ENCODE measurements around the gene WNT5B.

Gene WNT5B

DNA sequence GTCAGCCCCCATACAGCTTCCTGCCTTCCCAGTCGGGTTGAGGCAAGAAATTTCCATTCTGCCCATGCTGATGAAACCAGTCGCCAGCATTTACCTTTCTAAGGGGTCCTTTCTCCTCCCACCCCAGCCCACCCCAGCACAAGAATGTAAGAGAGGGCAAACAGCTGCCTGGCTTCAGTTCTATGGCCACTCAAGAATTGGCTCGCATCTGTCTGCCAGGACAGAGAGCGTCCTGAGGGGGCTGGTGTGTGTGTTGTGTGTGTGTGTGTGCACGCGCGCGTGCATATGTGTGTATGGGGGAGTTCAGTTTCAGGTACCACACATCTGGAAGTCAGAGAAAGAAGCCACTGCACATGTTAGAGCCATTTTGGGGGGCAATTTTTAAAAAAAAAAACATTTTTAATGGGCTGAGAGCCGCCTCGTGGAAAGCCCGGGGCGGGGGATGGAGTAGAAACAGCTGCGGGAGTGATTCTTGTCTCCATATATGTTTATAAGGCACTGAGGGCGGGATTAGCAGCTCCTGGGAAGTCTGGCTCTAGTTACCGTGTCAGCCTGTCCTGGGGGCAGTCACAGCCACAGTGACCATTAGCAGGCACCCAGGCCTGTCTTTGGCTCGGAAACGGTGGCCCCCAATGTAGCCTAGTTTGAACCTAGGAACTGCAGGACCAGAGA is at the start of gene WNT5B:
TSS of gene WNT5B (plus strand) at position 566 of the 672 bp plus-strand sequence. CDS start 2,124 bp downstream, outside the sequence.
- DNase-seq = no peak

DNA sequence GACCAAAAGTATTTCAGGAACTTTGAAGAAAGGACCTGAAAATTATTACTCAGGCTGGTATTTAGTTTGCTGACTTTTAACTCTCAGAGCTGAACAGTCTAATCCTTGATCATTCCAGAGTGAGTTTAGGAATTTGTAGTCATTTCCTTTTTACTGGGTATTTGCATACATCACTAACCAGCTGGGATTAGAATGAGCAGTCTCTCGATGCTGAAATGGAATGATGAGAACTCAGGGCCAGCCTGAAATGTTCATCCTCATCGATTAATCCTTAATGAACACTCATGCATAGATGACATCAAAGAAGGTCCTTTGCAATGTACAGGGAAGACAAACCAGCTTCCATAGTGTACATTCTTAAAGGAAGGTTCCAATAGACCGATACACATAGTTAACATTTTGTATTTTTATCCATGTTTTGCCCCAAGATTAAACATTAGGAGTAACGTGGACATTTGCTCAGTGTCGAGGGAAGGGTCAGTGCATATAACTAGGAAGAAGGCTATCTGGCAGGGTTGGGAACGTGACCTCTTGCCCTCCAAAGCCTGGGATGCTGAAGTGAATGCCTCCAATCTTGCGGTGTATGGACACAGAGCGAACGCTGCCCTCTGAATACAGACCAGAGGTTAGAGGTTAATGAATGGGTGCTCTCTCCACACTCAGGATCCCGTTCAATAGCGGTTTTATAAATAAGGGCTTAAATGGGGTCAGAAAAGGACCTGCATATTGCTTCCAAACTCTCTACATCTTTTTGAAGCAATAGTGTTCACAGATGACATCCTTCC is 49.2 kb upstream of the WNT5B start:
- no peak for DNase-seq

DNA sequence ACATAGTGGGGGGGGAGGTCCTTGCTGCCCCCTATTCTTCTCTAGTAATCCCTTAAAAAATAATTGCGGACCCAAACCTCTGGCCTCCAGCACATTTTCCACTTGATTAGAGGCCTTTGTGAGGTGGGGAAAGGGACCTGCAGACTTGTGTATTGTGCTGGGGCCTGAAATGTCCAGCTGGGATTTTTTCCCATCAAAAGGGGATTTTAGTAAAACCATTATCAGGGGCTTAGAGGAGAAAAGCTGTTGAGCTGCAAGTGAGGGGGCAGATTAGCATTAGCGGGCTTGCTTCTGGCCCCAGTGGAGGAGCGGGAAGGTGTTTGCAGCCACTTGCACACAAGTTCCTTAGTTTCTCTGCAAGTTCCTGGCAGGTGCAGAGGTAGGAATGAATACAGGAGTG is 48.5 kb upstream of the WNT5B start:
- no peak for DNase-seq

DNA sequence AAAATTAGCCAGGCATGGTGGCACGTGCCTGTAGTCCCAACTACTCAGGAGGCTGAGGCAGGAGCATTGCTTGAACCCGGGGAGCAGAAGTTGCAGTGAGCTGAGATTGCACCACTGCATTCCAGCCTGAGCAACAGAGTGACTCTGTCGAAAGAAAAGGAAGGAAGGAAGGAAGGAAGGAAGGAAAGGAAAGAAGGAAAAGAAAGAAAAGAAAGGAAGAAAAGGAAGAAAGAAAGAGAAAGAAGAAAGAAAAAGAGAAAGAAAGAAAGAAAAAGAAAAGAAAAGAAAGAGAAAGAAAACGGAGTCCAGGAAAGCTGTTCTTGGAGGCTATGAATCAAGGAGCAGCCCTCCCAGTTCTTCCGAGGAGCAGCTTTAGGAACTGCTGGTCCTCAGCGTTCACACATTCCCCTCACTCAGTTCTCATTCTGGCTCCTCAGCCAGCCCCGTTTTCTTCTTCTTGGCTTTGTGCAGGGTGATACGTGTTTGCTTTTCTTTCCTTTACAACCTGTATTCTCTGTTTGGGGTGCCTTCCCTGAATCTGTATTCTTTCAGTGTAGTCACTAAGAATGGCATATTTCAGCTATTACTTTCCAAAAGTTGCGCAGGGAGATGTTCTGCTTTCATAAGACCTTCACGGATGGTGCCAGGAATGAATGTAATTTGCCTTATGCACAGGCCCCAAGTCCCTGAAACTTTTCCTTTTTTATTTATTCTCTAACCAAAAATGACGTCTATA is 46.9 kb upstream of the WNT5B start:
- DNase-seq = no peak

DNA sequence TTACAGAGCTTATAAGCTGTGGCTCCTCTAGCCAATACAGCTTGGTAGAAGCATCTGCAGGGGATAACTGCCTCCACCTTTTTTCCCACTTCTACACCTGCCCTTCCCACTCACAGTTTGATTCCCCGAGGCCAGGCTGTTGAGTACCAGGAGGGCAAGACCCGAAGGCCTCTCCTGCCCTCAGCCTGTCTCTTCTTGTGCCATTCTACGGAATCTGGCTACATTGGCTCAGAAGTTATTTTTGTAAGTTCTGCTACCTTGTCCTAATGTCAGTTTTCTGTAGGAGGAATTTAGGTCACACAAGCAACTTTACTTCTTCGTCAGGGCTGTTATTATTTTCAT is 46.4 kb upstream of the WNT5B start:
- DNase-seq = no peak

DNA sequence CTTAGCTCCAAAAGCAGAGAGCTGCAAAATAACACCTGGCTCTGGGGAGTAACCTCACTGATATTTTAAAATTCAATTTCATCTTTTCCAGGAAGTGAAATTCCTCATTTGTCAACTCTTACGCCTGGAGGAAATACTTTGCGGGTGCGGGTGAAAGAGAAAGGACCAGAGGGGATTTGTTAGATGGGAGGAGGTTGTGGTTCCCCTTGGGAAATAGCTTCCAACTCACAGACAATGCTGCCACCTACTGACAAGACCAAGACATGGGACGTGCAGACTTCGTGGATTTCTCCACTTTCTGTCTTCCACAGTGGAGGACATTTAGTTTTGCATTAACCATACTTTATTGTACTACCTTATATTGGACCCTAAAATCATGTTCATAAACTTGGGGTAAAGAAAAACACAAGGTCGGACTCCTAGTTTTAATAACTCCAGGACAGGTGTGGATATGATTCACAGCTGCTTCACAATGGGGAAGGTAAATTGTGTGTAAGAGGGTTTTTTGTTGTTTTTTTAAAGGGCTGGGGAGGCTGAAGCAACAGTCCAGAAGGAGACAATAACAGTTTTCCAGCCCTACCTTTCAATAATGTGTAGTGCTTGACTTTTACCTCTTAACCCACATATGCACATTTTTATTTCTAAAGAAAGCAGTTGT is 45.5 kb upstream of the WNT5B start:
- DNase-seq = peak; percentile 77

DNA sequence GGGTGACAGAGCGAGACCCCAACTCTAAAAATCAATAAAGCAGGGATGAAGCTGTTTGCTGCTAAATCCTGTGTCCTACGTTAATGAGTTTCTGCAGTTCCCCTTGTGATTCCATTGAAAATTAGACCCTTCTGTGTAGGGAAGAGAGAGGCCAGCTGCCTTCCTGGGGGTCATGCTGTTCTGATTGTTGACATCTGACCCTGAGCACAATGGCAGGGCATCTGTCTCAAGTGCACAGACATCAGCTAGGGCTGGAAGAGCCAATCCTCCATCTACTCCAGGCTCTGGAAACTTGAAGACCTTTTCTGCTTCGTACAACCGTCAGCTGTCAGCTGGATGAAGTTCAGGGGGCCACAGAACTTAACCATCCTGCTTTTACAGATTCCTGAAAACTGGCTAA is 44.7 kb upstream of the WNT5B start:
- no peak for DNase-seq

DNA sequence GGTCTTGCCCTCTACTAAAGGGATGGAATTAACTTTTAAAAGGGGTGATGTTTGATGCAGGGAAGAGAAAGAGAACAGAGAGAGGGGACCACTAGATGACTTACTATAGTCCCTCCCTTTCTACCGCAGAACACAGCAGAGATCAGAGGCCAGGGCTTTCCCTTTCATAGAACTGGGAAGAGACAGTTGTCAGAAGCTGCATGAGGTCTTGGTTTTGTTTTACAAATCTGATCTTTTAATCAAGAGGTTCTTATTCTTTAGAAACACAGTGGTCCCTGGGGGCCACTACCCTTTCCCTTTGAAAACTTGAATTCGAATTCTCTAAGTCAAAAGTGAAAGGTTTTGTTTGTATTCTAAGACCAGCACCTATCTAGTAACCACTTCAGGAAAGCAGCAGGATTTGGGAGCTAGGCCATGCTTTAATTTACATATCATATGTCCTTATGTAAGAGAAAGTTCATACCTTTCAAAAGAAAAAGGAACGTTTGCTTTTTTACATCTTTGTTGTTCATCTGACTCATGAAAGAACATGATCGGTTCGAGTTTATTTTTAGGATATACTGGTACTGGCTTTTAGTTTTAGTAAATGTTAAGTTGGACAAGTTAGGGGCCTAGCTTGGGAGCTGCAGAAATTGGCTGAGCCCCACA is 41.0 kb upstream of the WNT5B start:
- no peak for DNase-seq

DNA sequence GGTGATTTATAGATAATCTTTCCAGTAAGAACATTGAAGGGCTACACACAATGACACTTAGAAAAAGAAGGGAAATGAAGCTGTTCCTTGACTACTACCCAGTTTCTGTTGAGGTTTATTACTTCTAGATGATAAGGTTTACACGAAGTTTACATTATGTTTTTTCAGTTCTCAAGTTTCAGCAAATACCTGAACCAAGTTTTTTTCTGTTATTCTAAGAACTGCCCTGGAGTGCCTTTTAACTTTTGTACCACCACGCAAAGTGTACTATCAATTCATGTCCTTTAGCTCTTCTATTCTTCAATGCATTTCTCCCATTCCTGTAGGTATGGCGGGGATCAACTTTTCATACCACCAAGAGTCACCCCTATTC is 40.5 kb upstream of the WNT5B start:
- DNase-seq = no peak

DNA sequence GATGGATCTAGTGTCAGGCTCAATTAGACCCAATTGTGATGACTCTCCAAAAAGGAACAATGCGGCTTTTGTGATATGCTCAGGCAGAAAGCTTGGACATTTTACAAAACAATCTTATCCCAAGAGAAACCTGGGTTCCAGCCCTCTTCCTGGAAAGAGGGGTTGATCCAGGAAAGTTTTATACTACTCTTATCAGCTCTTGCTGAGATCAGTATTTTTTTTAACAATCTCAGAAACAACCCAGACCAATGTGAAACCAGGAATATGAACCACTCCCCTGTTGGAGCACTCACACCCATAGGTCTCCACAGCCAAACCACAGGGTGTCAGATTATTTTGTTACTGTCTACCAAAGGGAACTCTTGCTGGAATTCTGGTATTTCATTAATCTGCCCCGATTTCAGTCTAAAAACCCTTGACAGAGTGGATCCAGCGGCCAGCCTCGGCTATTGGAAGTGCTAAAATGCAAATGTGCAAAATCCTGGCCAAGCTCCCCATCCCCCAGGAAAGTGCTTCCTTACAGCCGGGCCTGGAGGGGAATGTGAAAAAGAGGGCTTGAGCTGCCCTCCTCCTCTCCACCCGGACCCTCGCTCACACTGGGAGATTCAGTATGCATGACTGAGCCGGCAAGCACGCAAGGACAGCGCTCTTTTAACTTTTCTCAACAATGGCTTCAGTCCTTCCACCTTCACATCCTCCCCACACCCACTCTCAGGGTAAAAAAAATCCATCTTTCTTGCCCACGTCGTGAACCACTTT is 38.6 kb upstream of the WNT5B start:
- no peak for DNase-seq

DNA sequence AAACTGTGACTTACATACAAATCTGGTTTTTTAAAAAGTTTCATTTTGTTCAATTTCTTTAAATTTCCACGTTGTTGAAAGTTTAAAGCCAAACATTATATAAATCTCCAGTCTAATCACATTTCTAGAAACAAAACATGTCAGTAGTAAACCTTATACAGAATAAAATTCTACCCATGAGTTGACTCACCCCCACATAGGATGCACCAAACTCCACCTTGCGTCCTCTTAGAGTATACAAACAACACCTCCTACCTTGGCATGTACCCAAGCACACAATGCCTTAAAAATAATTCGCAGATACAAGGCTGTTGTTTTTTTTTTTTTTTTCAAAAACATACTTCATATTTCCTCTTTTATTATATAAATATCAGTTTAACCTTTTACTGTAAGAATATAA is 38.0 kb upstream of the WNT5B start:
- DNase-seq = peak; percentile 39

DNA sequence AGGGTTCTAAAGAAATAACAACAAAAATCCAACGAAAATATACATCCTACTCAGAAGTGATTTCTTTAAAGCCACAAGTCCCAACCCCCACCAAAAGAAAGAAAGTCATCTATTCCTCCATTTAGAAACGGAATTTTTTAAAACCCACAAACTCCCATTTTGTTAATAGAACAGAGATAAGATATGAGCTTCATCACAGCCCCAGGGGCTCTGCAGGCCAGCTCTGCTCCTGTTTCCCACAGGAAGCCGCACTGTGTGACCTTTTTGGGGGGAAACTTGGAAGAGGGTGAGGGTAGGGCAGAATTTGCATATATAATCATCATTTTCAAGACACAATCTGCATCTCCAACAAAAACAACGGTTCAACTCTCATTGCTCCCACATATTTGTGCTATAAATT is 37.5 kb upstream of the WNT5B start:
- no peak for DNase-seq

DNA sequence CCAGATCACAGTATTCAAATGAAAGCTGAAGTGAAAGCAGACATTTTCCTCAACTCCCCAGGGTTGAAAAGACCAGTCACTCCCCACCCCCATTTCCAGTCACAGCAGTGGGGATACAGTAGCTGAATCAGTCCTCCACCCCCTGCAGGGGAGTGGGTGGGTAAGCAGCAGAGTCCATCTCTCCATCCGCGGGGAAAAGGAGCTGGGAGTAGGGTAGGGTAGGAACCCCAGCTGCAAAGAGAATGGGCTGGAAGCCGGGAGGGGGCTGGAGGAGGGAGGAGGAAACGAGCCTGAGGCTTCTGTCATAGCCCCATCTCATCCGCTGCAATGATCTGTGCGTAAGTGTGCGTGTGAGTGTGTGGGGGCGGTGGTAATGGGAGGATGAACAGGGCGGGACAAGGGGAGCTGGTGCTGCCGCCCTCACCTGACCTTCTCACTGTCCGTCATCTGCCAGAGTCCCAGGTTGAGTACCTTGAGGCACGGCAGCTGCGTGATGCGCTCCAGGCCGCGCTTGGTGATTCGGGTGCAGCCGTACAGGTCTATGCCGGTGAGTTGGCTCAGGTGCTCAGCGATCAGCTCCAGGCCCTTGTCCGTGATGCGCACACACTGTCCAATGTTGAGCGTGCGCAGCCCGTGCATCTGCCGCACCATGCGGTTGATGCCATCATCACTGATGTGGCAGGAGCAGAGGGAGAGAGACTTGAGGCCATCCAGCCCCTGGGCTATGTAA is 36.4 kb upstream of the WNT5B start:
- DNase-seq = peak; percentile 81

DNA sequence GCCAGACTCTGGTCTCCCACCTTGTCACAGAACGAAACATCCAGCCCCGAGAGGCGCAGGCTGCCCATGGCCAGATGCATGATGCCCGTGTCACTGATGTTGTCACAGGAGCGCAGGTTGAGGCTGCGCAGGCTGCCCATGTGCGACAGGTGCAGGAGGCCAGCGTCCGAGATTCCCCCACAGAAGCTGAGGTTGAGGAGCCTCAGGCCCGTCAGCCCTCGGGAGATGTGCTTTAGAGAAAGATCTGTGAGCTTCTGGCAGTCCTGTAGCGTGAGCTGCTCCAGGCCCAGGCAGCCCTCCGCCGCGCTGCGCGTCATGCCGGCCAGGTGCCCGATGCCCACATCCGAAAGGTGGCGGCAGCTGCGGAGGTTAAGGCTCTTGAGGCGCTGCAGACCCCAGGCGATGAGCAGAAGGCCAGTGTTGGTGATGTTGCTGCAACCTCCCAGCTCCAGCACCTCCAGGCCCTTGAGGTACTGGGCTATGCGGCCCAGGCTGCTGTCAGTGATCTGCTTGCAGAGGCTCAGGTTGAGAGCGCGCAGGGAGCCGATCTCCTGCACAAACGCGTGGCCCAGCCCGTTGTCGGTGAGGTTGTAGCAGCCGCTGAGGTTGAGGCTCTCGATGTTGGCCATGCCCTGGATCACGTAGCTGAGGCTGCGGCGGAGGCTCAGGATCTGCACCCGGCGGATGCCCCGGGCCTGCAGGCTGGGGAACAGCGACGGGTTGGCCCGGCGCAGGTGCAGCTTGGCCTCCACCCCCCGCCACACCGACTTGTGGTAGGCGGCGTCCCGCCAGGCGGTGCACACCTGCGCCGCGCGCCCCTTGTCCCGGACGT is 35.6 kb upstream of the WNT5B start:
- peak; percentile 63 for DNase-seq

DNA sequence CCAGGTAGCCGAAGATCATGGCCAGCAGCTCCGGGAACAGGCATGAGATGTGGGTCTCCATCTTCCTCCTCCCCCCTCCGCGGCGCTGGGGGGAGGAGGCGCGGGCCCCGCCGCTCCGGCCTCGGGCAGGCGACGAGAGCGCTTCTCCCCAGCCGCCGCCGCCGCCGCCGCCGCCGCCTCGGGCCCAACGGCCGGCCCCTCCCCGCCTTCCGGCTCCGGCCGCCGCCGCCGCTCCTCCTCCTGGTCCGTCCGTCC is 35.1 kb upstream of the WNT5B start:
- DNase-seq = no peak

DNA sequence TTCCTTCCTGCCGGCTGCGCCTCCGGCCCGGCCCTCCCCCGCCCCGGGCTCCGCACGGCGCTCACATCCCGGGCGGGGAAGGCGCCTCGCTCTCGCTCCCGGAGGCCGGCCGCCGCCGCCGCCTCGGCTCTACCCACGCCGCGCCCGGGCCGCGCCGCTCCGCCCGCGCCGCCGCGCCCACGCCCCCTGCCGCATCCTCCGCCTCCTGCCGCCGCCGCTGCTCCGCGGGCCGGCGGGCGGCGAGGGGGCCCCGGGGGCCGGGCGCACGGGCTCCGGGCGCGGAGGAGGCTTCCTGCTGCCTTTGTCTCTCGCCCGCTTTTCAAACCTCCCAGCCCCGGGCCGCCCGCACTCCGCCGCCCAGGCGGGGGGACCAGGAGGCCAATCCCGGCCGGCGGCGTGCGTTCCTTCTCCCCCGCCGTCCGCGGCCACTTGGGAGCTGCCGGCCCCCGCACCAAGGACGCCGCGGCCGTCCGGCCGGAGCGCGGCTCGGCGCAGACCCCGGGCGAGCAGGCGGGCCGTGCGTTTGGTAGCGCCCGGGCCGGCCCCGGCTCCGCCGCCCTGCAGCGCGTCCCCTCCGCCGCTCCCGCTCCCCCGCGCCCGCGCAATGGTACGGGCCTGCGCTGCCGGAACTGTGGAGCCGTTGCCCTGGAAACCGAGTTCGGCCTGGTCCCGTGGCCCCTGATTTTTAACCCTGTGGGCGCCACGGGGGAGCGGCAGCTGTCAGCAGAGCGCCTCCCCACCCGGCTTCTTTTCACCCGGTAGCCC is 34.6 kb upstream of the WNT5B start, which contains the start of gene FBXL14:
TSS of gene FBXL14 (minus strand) at position 321 of the 765 bp plus-strand sequence. CDS start 515 bp downstream, outside the sequence.
- peak; percentile 92 for DNase-seq

DNA sequence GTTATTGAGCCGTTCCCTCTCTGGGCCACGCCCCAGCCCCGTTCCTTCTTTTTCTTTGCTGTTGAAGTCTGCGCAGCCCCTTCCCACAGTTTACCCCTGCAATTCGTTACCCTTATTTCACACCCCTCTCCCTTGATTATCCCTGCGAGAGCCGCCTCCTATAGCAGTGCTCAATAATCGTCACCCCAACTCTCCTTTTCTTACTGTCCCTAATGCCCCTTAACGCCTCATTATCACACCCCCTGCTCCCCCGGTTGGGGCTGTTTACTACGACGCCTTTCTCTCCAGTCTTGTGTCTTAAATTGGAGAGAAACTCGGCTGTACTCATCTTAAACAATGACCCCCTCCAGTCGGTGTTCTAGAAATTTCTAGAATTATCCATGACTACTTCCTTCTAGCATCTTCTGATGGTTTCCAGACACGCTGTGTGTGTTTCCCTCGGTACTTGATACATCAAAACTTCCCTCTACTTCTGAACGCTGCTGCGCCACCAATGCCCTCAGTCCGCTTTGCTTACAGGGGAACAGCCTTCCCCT is 33.9 kb upstream of the WNT5B start:
- DNase-seq = no peak

DNA sequence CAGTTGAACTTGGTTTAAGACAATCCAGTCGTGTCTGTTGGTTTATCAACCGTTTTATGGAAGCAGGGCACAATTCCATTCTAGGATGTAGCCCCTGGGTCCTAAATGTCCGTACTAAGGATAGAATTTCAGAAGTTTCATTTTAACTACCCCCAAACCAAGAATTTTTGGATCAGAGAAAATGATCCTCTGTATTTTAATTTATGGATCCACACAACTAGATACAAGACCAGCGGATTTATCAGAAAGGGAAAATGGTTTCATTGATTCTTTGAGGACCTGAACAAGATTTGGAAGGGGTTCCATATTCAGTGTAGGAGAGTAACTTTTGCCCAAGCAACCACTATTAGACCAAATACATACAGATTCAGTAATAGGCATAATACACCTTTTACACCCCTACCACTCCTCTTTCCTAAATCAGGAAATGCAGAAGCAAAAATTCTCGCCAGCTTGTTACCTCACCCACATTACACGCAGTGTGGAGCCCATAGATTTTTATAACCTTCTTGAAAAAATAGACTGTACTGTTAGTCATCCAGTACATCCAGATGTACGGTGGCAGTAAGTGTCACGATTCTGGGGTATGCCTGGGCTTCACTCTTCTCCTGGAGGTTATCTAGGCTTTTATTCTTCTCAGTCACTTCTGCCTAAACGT is 33.2 kb upstream of the WNT5B start:
- no peak for DNase-seq

DNA sequence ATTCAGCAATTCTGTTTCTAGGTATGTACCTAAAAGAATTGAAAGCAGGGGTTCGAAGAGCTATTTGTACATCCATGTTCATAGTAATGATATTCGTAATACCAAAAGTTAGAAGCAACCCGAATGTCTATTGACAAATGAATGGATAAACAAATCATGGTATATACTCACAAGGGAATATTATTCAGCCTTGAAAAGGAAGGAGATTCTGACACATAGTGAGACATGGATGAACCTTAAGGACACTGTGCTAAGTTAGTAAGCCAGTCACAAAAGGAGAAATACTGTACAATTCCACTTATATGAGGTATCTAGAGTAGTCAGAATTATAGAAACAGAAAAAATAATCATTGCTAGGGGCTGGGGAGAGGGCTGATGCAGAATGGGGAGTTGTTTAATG is 30.3 kb upstream of the WNT5B start:
- no peak for DNase-seq
